Mesothelial cell of epicardium (in vitro differentiated cells): ENCODE data around the gene ZNF436. TPM values are rescaled to one million over a fixed set of nuclear protein-coding genes. Genes with fewer than 3 reads are reported as not detected.

Source experiments
- DNase-seq, 2 experiments: peaks; one replicate each; pipeline ENCODE4 v3.0.0; 2021; ENCODE audit warnings: low spot score in 2 of 2; ENCODE audit not compliant: unreplicated experiment in 2 of 2
- H3K27ac Mint-ChIP-seq: 2 replicates; pipeline ENCODE4 v1.8.0; 2021; ENCODE audit warnings: mixed read lengths
- H3K27me3 Mint-ChIP-seq: 2 replicates; pipeline ENCODE4 v1.8.0; 2021; ENCODE audit warnings: low read depth, mixed read lengths
- H3K36me3 Mint-ChIP-seq: 2 replicates; pipeline ENCODE4 v1.8.0; 2021; ENCODE audit warnings: mixed read lengths
- H3K4me1 Mint-ChIP-seq: 2 replicates; pipeline ENCODE4 v1.8.0; 2021; ENCODE audit warnings: mixed read lengths
- H3K4me3 Mint-ChIP-seq: 2 replicates; pipeline ENCODE4 v1.8.0; 2021; ENCODE audit warnings: mild to moderate bottlenecking, moderate library complexity, mixed read lengths
- H3K9me3 Mint-ChIP-seq: 2 replicates; pipeline ENCODE4 v1.8.0; 2021; ENCODE audit warnings: mixed read lengths
- CTCF ChIP-seq: fragments of 200-600 bp; sonication (generic); IDR thresholded peaks from one replicate; pipeline ENCODE4 v1.5.0; 2021; ENCODE audit warnings: antibody characterized with exemption; ENCODE audit not compliant: unreplicated experiment
- total RNA-seq: library from RNA; stranded (reverse); gene quantifications from 3 replicates; pipeline ENCODE4 v1.2.1, GENCODE V29; 2021

Gene ZNF436
- total RNA-seq, 1 donor from 2014 or later = 33.7 TPM

- Mint-ChIP-seq H3K9me3 (no peaks in the 10 kb centered on the region), H3K27me3 (no peaks in the 10 kb centered on the region), H3K36me3 (no peaks in the 10 kb centered on the region), H3K27ac (peak overlapping the region; percentile 99), H3K4me3 (peak overlapping the region; percentile 82), H3K4me1 (peaks cover 35% of the 10 kb centered on the region)
- TF ChIP-seq CTCF = no peak
- no peak for DNase-seq
Observed at GRCh38 chr1:23344987-23345472, 24.6 kb downstream of the ZNF436 start.

DNA sequence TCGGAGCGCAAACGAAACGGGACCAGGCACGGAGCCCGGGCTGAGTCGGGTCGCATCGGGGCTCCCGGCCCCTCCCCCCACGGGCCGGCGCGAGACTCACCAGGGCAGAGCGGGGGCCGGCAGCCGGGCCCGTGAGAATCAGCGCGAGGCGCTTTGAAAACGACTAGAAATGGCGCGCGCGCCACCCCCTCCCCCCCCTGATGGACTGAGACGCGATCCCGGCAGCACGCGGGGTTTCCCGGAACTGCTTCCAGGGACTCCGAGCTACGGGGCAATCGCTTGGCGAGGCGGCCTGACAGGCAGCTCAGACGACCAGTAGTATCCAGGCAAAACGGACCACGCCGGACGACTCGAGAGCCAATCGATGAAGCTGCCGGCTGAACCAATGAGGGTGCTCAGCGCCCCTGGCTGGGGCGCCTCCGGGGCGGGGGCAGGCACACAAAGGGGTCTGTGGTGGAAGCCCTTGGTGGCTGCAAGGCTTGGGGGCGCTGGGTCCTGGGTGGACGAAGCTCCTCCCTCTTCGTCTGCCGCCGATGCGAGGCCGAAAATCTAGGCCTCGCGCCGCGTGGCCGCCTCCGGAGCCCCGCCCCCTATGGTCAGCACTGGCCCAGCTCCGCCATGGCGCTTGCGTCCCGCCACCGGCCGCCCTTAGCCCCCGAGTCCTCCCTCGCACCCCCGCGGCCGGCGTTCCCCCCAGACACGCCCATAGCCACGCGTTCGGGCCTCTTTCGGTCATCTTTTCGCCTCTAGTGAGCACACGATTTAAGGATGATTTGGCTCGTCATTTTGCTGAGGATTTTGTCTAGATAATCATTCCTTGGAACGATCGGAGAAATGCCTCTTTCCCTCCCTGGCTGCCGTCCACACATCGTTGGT, 25.3 kb downstream of the ZNF436 start, which contains the start of gene HNRNPR:
TSS of gene HNRNPR (minus strand) at position 174 of the 876 bp plus-strand sequence. CDS start 3,276 bp downstream, outside the sequence.
- Mint-ChIP-seq H3K4me3 (peak within 1 kb of the TSS; percentile 82), H3K27ac (peak within 1 kb of the TSS; percentile 99), H3K36me3 (no peaks in the 10 kb centered on the region), H3K4me1 (peaks cover 41% of the 10 kb centered on the region), H3K9me3 (no peaks in the 10 kb centered on the region), H3K27me3 (no peaks in the 10 kb centered on the region)
- TF ChIP-seq CTCF = no peak
- peak; percentile 99 to 100 for DNase-seq

DNA sequence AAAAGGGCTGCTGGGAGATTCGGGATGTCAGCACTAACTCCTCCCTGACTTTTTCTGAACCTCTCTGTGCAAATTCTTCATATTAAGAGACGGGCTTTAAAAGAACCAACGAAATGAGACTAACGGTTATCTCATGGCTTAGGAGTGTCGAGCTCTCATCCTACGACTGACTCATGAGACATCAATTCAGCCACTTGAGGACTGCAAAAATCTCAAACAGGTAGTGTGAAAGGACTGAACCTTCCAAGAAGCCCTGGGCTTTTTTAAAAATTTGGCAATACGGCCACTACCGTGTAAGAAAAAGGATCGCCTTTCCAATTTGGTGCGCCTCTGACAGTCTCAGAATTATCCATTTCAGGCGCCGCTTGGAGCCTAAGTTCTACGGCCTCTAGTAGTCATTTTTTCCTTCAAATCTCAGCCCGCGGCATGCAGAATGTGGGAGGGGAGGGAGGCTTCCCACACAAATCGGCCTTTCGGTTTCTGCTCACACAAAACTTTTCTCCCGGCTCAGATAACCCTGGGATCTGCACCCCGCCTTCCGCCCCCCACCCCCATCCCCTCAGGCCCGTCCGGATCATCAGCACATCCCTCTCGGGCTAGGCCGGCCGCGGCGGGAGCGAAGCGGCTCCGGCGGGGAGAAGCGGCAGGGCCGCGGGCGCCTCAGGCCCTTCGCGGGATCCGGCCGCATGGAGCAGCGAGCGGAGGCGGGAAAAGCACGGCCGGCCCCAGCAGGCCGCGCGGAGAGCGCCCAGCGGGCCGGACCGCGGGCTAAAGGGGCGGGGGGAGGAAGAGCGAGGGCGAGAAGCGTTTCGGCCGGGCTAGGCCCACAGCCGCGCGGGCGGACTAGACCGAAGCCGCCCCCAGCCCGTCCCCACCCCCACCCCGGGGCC, 26.2 kb downstream of the ZNF436 start:
- H3K27me3 Mint-ChIP-seq = no peaks in the 10 kb centered on the region
- H3K4me3 Mint-ChIP-seq = peak overlapping the region; percentile 82
- no peaks in the 10 kb centered on the region for H3K36me3 Mint-ChIP-seq
- no peaks in the 10 kb centered on the region for H3K9me3 Mint-ChIP-seq
- H3K27ac Mint-ChIP-seq = peak overlapping the region; percentile 86
- DNase-seq = peak in 1 of 2 experiments; percentile 59
- H3K4me1 Mint-ChIP-seq = peaks cover 47% of the 10 kb centered on the region
- TF ChIP-seq CTCF = no peak

DNA sequence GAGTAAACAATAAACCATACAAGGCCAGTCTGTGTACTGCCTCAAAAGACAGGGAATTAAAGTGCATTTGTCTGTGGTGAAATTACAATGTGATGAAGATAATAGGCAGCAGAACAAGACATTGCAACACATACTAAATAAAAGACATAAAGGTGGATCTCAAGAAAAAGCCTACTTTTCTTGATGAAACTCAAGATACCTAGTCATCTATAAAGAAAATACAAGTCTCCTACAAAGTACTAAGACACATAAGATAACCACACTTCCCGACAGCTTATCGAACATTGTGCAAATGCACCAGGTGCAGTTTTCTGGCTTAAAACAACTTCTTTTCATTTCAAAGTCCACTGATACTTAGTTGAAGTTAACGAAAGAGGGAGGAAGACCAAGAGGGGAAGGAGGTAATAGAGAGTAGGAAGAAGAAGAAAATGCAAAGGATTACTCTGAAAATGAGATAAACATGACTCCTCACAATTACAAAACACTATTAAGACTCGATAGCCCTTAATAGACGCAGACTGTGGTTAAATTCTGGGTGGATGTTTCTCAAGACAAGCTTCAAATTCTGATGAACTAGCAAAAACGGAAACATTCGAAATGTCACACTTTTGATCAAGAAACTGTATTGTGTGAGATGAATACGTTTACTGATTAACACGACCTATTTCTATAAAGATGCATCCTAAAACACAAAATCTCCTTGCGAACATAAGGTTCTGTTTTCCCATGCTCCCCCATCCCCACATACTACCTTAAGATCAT, 27.5 kb downstream of the ZNF436 start:
- Mint-ChIP-seq H3K36me3 (peaks cover 7% of the 10 kb centered on the region), H3K9me3 (no peaks in the 10 kb centered on the region), H3K4me3 (peak overlapping the region; percentile 82), H3K27me3 (no peaks in the 10 kb centered on the region), H3K27ac (peak overlapping the region; percentile 86), H3K4me1 (peaks cover 51% of the 10 kb centered on the region)
- no peak for TF ChIP-seq CTCF
- DNase-seq = no peak

- Mint-ChIP-seq H3K9me3 (no peaks in the 10 kb centered on the region), H3K4me1 (peaks cover 47% of the 10 kb centered on the region), H3K27me3 (no peaks in the 10 kb centered on the region), H3K36me3 (peaks cover 16% of the 10 kb centered on the region), H3K27ac (peak overlapping the region; percentile 86), H3K4me3 (peak overlapping the region; percentile 82)
- no peak for DNase-seq
- no peak for TF ChIP-seq CTCF
Observed at GRCh38 chr1:23339632-23340031, 30.0 kb downstream of the ZNF436 start.
